T-helper 2 cell (primary cell): Measurements from ENCODE around the gene LAMA4.
"Not testable (repeated sequence)": the region's sequence is repeated elsewhere in the genome, so short reads cannot be mapped to it uniquely, and the experiment has no call there.

Experiments used
- DNase-seq, 5 experiments: peaks; one replicate each; pipeline versions ENCODE4 v3.0.0 to v3.0.0-alpha.2; 2012 to 2022

LAMA4 gene

GRCh38 chr6:112207776-112208175 is 46.6 kb downstream of the LAMA4 start:
- DNase-seq: no peak

- no peak for DNase-seq
Measured at GRCh38 chr6:112207131-112207530, 47.2 kb downstream of the LAMA4 start.

GRCh38 chr6:112206110-112206458 is 48.3 kb downstream of the LAMA4 start:
- DNase-seq: no peak

- no peak for DNase-seq
Measured at GRCh38 chr6:112205427-112206109, 48.8 kb downstream of the LAMA4 start.

- no peak for DNase-seq
Measured at GRCh38 chr6:112204350-112204706, 50.0 kb downstream of the LAMA4 start.

GRCh38 chr6:112203577-112204349 is 50.6 kb downstream of the LAMA4 start:
- DNase-seq: no peak

GRCh38 chr6:112202639-112203341 is 51.6 kb downstream of the LAMA4 start:
- no peak for DNase-seq

GRCh38 chr6:112200185-112200914 is 54.0 kb downstream of the LAMA4 start:
- DNase-seq: not testable (repeated sequence)

- DNase-seq: no peak
Measured at GRCh38 chr6:112199001-112199403, 55.4 kb downstream of the LAMA4 start.

- no peak for DNase-seq
Measured at GRCh38 chr6:112198582-112198981, 55.8 kb downstream of the LAMA4 start.

GRCh38 chr6:112197636-112198035 is 56.7 kb downstream of the LAMA4 start:
- no peak for DNase-seq

GRCh38 chr6:112196306-112196705 is 58.1 kb downstream of the LAMA4 start:
- DNase-seq: no peak

GRCh38 chr6:112195166-112195565 is 59.2 kb downstream of the LAMA4 start:
- no peak for DNase-seq

- DNase-seq: no peak
Measured at GRCh38 chr6:112194511-112194910, 59.9 kb downstream of the LAMA4 start.

- DNase-seq: no peak
Measured at GRCh38 chr6:112193535-112194051, 60.8 kb downstream of the LAMA4 start.

GRCh38 chr6:112193117-112193516 is 61.2 kb downstream of the LAMA4 start:
- DNase-seq: no peak

GRCh38 chr6:112191509-112192020 is 62.8 kb downstream of the LAMA4 start:
- DNase-seq: no peak

- no peak for DNase-seq
Measured at GRCh38 chr6:112190164-112190563, 64.2 kb downstream of the LAMA4 start.

GRCh38 chr6:112189494-112189893 is 64.9 kb downstream of the LAMA4 start:
- no peak for DNase-seq

- DNase-seq: no peak
Measured at GRCh38 chr6:112188906-112189305, 65.5 kb downstream of the LAMA4 start.

GRCh38 chr6:112187736-112188135 is 66.6 kb downstream of the LAMA4 start:
- DNase-seq: no peak

- DNase-seq: no peak
Measured at GRCh38 chr6:112184951-112185350, 69.4 kb downstream of the LAMA4 start.

- DNase-seq: no peak
Measured at GRCh38 chr6:112183271-112183671, 71.1 kb downstream of the LAMA4 start.
